Endodermal cell (in vitro differentiated cells): ENCODE measurements around the gene HAAO. TPM values are rescaled to one million over a fixed set of nuclear protein-coding genes. Genes with fewer than 3 reads are reported as not detected.
A peak's percentile ranks its signal among the peaks of the same experiment; 100 is the strongest.

ENCODE experiments used
- DNase-seq: peaks from one replicate; pipeline ENCODE4 v3.0.0-alpha.2; 2017
- H3K27ac ChIP-seq: 2 replicates; pipeline ENCODE4 v1.5.1; 2013; ENCODE audit warnings: mild to moderate bottlenecking, low read depth, low read length, moderate library complexity
- H3K27me3 ChIP-seq: 2 replicates; pipeline ENCODE4 v1.6.1; 2013; ENCODE audit warnings: mild to moderate bottlenecking, low read length, moderate library complexity; ENCODE audit not compliant: insufficient read depth, control insufficient read depth, poor library complexity, severe bottlenecking
- H3K36me3 ChIP-seq: 2 replicates; pipeline ENCODE4 v1.7.0; 2013; ENCODE audit warnings: mild to moderate bottlenecking, low read length, moderate library complexity; ENCODE audit not compliant: control insufficient read depth, insufficient read depth
- H3K4me1 ChIP-seq: one replicate; pipeline ENCODE4 v1.7.0; 2013; ENCODE audit warnings: low read length; ENCODE audit not compliant: control insufficient read depth, insufficient read depth
- H3K4me3 ChIP-seq: 2 replicates; pipeline ENCODE4 v1.5.1; 2013; ENCODE audit warnings: mild to moderate bottlenecking, low read length, moderate library complexity
- H3K9ac ChIP-seq: 2 replicates; pipeline ENCODE4 v1.6.1; 2013; ENCODE audit warnings: mild to moderate bottlenecking, low read length, moderate library complexity; ENCODE audit not compliant: poor library complexity, severe bottlenecking; ENCODE audit errors: extremely low read depth
- H3K9me3 ChIP-seq: 2 replicates; pipeline ENCODE4 v1.6.1; 2013; ENCODE audit warnings: mild to moderate bottlenecking, low read length, moderate library complexity; ENCODE audit not compliant: control insufficient read depth
- H3K27ac Mint-ChIP-seq: 2 replicates; pipeline ENCODE4 v1.8.0; 2020; ENCODE audit warnings: mixed read lengths
- H3K27me3 Mint-ChIP-seq: 2 replicates; pipeline ENCODE4 v1.8.0; 2021; ENCODE audit warnings: mild to moderate bottlenecking, mixed read lengths; ENCODE audit not compliant: insufficient read depth
- H3K36me3 Mint-ChIP-seq: 2 replicates; pipeline ENCODE4 v1.8.0; 2020; ENCODE audit warnings: low read depth, mixed read lengths
- H3K4me1 Mint-ChIP-seq: 2 replicates; pipeline ENCODE4 v1.8.0; 2020; ENCODE audit warnings: mixed read lengths
- H3K4me3 Mint-ChIP-seq: 2 replicates; pipeline ENCODE4 v1.8.0; 2020; ENCODE audit warnings: mild to moderate bottlenecking, moderate library complexity, mixed read lengths
- H3K9me3 Mint-ChIP-seq: 2 replicates; pipeline ENCODE4 v1.8.0; 2020; ENCODE audit warnings: mild to moderate bottlenecking, mixed read lengths
- WGBS, 2 experiments: methylation state at CpG; one replicate each; pipeline versions ENCODE4 v1.1.5 to v1.1.7; 2013; ENCODE audit warnings: missing lambda C conversion rate in 2 of 2, mixed read lengths in 1 of 2; ENCODE audit not compliant: insufficient coverage in 1 of 2, insufficient read length in 1 of 2; 5-methylcytosine and 5-hydroxymethylcytosine counted together
- total RNA-seq, 2 donors: library from RNA; stranded (reverse); fragmentation: NEBNext Ultra II Directional in 1 of 2; extraction: Animal tissue kit (Norgen Biotek cat#: 25700) in 1 of 2; gene quantifications; 2 replicates in 1 of 2; 3 replicates in 1 of 2; pipeline ENCODE4 v1.2.1, GENCODE V29; 2021
- TF ChIP-seq, protein P1 (sequence below): fragments of 200-600 bp; sonication (generic); conservative IDR thresholded peaks from 2 replicates; pipeline ENCODE4 v1.5.0; 2021; ENCODE audit warnings: antibody characterized with exemption, mild to moderate bottlenecking

The HAAO gene
- total RNA-seq, 2 donors from 2014 or later: 13.4 to 24.2 TPM

DNA sequence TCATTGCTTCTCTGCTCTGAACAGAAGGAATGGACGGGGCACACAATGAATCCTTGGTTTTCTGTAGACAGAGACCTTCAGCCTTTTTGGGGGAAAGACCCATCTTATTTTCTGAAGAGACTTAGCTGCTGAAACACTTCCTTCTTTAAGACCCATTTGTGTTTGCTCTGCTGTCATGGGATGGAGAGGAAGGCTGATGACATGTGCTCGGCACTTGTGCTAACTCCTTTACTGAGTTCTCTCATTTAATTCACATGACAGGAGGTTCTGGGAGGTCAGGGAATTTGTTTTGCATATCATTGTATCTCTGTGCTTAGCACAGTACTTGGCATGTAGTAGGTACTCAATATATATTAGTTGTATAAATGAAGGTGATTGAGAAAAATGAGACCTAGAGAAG, 67.5 kb downstream of the HAAO start:
- TF ChIP-seq, protein P1, sequence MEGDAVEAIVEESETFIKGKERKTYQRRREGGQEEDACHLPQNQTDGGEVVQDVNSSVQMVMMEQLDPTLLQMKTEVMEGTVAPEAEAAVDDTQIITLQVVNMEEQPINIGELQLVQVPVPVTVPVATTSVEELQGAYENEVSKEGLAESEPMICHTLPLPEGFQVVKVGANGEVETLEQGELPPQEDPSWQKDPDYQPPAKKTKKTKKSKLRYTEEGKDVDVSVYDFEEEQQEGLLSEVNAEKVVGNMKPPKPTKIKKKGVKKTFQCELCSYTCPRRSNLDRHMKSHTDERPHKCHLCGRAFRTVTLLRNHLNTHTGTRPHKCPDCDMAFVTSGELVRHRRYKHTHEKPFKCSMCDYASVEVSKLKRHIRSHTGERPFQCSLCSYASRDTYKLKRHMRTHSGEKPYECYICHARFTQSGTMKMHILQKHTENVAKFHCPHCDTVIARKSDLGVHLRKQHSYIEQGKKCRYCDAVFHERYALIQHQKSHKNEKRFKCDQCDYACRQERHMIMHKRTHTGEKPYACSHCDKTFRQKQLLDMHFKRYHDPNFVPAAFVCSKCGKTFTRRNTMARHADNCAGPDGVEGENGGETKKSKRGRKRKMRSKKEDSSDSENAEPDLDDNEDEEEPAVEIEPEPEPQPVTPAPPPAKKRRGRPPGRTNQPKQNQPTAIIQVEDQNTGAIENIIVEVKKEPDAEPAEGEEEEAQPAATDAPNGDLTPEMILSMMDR: no peak
- peaks cover 19% of the 10 kb centered on the region for H3K4me1 Mint-ChIP-seq
- no peak overlapping the region for H3K27ac Mint-ChIP-seq

GRCh38 chr2:42723465-42723864, 68.9 kb downstream of the HAAO start:
- H3K27me3 Mint-ChIP-seq: no peaks in the 10 kb centered on the region
- no peak overlapping the region for H3K27ac Mint-ChIP-seq

More for the DNA sequence above, 67.5 kb downstream of the HAAO start:
- Histone ChIP-seq H3K4me3 (no peak overlapping the region), H3K4me1 (peaks cover 16% of the 10 kb centered on the region), H3K27ac (no peak overlapping the region), H3K9ac (no peak overlapping the region), H3K36me3 (peaks cover 14% of the 10 kb centered on the region), H3K27me3 (no peaks in the 10 kb centered on the region), H3K9me3 (peaks cover 14% of the 10 kb centered on the region)
- peaks cover 21% of the 10 kb centered on the region for H3K36me3 Mint-ChIP-seq
- no peak for DNase-seq
- H3K27me3 Mint-ChIP-seq: no peaks in the 10 kb centered on the region
- peaks cover 10% of the 10 kb centered on the region for H3K9me3 Mint-ChIP-seq
- WGBS, 2 experiments: 89 to 94% methylated on average over 2 of the region's 2 CpGs
- H3K4me3 Mint-ChIP-seq: no peak overlapping the region

DNA sequence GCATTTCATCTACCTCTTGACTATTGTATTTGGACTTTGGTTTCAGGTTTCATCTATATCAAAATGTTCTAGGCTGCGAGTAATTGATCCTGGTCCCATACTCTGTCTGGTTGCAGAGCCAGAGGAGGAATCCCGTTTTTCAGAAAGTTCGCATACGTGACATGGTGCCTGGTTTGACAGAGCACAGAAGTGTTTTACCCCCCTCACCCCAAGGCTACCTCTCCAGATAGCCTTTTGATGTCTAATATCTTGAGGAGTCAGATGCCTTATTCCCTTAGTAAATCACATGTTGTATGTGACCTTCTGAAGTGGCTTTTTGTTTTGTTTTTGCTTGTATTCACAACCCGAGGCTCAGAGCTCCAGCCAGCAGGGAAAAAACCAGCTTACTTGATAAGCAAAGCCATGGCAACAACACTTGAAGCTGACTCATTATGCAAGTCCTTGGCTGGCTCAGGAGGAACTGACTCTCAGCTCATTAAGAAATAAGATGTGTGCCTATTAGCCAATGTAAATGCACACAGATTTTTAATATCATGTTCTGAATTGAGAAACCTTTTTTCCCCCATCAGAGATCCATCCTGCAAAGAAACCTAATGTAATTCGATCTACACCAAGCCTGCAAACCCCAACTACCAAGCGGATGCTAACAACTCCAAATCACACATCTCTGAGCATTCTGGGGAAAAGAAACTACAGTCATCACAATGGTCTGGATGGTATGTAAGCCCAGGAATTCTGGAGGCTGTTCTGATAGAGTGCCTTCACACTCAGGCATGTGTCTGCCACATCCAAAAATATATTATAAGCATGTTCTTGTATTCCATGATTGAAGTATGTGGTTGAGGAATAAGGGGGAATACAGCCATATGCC, 69.8 kb downstream of the HAAO start:
- H3K27me3 Mint-ChIP-seq: no peaks in the 10 kb centered on the region
- no peaks in the 10 kb centered on the region for H3K9me3 Mint-ChIP-seq
- peak; percentile 74 for DNase-seq
- Histone ChIP-seq H3K4me3 (no peak overlapping the region), H3K9ac (peak overlapping the region; percentile 38), H3K27ac (peak overlapping the region; percentile 21), H3K4me1 (peaks cover 19% of the 10 kb centered on the region), H3K36me3 (peaks cover 10% of the 10 kb centered on the region), H3K9me3 (no peaks in the 10 kb centered on the region), H3K27me3 (no peaks in the 10 kb centered on the region)
- WGBS, 2 experiments: 56 to 66% methylated on average over 3 to 6 of the region's 7 CpGs
- peaks cover 21% of the 10 kb centered on the region for H3K4me1 Mint-ChIP-seq
- H3K36me3 Mint-ChIP-seq: peaks cover 9% of the 10 kb centered on the region
- peak overlapping the region; percentile 87 for H3K27ac Mint-ChIP-seq
- TF ChIP-seq, protein P1: no peak
- no peak overlapping the region for H3K4me3 Mint-ChIP-seq

More at GRCh38 chr2:42723465-42723864, 68.9 kb downstream of the HAAO start:
- DNase-seq: no peak
- H3K9me3 Mint-ChIP-seq: no peaks in the 10 kb centered on the region
- H3K36me3 Mint-ChIP-seq: peaks cover 10% of the 10 kb centered on the region
- Histone ChIP-seq H3K9me3 (peaks cover 3% of the 10 kb centered on the region), H3K27ac (no peak overlapping the region), H3K36me3 (peaks cover 10% of the 10 kb centered on the region), H3K4me3 (no peak overlapping the region), H3K27me3 (no peaks in the 10 kb centered on the region), H3K9ac (no peak overlapping the region), H3K4me1 (peaks cover 16% of the 10 kb centered on the region)
- peaks cover 19% of the 10 kb centered on the region for H3K4me1 Mint-ChIP-seq
- TF ChIP-seq, protein P1: no peak
- no peak overlapping the region for H3K4me3 Mint-ChIP-seq
